ENCODE data around the gene SLC6A19.

DNA sequence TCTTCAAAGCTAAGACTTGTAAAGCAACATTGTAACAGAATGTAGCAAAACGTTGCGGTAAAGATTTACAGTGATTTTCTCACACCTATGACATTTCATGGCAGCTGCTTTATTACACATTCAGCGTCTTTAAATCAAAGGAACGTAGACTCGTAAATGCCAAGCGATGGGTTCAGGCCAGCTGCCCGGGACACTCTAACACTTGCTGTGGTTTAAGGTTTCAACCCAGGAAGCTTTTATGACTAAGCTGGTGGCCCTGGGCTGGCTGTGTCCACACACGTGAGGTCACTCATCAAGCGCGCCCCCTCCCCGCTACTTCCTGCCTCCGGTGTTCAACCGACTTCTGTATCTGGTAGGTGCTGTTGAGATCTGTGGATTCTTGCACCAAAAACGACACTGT, 26.3 kb downstream of the SLC6A19 start:
- TF ChIP-seq, protein P1, sequence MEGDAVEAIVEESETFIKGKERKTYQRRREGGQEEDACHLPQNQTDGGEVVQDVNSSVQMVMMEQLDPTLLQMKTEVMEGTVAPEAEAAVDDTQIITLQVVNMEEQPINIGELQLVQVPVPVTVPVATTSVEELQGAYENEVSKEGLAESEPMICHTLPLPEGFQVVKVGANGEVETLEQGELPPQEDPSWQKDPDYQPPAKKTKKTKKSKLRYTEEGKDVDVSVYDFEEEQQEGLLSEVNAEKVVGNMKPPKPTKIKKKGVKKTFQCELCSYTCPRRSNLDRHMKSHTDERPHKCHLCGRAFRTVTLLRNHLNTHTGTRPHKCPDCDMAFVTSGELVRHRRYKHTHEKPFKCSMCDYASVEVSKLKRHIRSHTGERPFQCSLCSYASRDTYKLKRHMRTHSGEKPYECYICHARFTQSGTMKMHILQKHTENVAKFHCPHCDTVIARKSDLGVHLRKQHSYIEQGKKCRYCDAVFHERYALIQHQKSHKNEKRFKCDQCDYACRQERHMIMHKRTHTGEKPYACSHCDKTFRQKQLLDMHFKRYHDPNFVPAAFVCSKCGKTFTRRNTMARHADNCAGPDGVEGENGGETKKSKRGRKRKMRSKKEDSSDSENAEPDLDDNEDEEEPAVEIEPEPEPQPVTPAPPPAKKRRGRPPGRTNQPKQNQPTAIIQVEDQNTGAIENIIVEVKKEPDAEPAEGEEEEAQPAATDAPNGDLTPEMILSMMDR (IDR thresholded peaks at IDR 0.05): no peak
- TF ChIP-seq POLR2A (IDR thresholded peaks at IDR 0.05): no peak

Data from adrenal gland (tissue), 5 donors.